Psoas muscle (tissue), 8 donors: ENCODE measurements around the gene ITGB8. TPM values are rescaled to one million over a fixed set of nuclear protein-coding genes. Genes with fewer than 3 reads are reported as not detected.
A peak's percentile ranks its signal among the peaks of the same experiment; 100 is the strongest.

ENCODE experiments used
- ATAC-seq, 4 donors: fragments of 200-7000 bp; cut with Tn5 transposase; one replicate each; pipeline ENCODE4 v1.9.1; 2020; ENCODE audit warnings: moderate library complexity in 3 of 4, mild to moderate bottlenecking in 2 of 4
- DNase-seq, 2 donors: peaks; one replicate each; pipeline ENCODE4 v3.0.0-alpha.2; 2020
- H3K27ac ChIP-seq: fragments of 200-600 bp; one replicate; pipeline ENCODE4 v1.8.0; 2022
- H3K27me3 ChIP-seq, 3 donors: fragments of 200-600 bp in 1 of 3; one replicate each; pipeline versions ENCODE4 v1.6.1 to v1.8.0; 2013 to 2022; ENCODE audit warnings: low read length in 2 of 3, mild to moderate bottlenecking in 2 of 3, moderate library complexity in 1 of 3; ENCODE audit not compliant: insufficient read depth in 3 of 3
- H3K36me3 ChIP-seq, 2 donors: fragments of 200-600 bp in 1 of 2; one replicate each; pipeline versions ENCODE4 v1.6.1 to v1.8.0; 2013 to 2022; ENCODE audit warnings: low read depth in 1 of 2, mild to moderate bottlenecking in 1 of 2, moderate library complexity in 1 of 2; ENCODE audit not compliant: insufficient read depth in 1 of 2
- H3K4me1 ChIP-seq: fragments of 200-600 bp; one replicate; pipeline ENCODE4 v1.8.0; 2022
- H3K4me3 ChIP-seq: fragments of 200-600 bp; one replicate; pipeline ENCODE4 v1.8.0; 2022; ENCODE audit warnings: mild to moderate bottlenecking
- H3K9me3 ChIP-seq: fragments of 200-600 bp; one replicate; pipeline ENCODE4 v1.8.0; 2022
- CTCF ChIP-seq: fragments of 200-600 bp; IDR thresholded peaks from one replicate; pipeline ENCODE4 v1.8.0; 2022; ENCODE audit warnings: antibody characterized with exemption
- WGBS, 3 donors: extraction: QIAGEN DNeasy Blood & Tissue Kit; methylation state at CpG; one replicate each; pipeline versions ENCODE4 v1.1.6 to v1.1.7; 2013; 5-methylcytosine and 5-hydroxymethylcytosine counted together
- intact Hi-C, 2 donors: fragments of 100-400 bp; cut with DNase I; formaldehyde crosslinking; loops; one replicate each; pipeline versions ENCODE4 v1.11.0 to v1.14.2; 2022
- long read RNA-seq, 2 donors: library from polyadenylated mRNA; unstranded; transcript quantifications; one replicate each; pipeline ENCODE4 v2.0.0, GENCODE V29; 2021
- polyA plus RNA-seq, 3 donors: library from polyadenylated mRNA; stranded (reverse); fragments of 200-250 nt; gene quantifications; one replicate each; pipeline ENCODE4 v1.2.3, GENCODE V29; 2013
- total RNA-seq, 4 donors: library from RNA; stranded (reverse); fragmentation: NEBNext Ultra II Directional in 2 of 4; extraction: Animal tissue kit (Norgen Biotek cat#: 25700) in 2 of 4; gene quantifications; one replicate each; pipeline versions ENCODE4 v1.2.1 to v1.2.4, GENCODE V29; 2021 to 2023
- donor health status: healthy with polysubstance abuse.
- donor health status: DM: no; HTN: no; CAD: no; lungs with moderate emphysema.
- donor health status: Bipolar disorder and iron deficiency.
- donor health status: healthy.
- donor health status: DM: yes; HTN: yes; CAD: no.
- donor health status: DM: no; HTN: no; CAD: no.
- donor health status: DM: no; HTN: no; CAD: no.
- donor health status: DM: yes; HTN: yes; CAD: no.

The ITGB8 gene
- under 1 TPM; 0.08 to 0.60 (median 0.16) TPM for total RNA-seq
- polyA plus RNA-seq = under 1 TPM; 0.04 to 0.14 (median 0.04) TPM
- long read RNA-seq, donor 1 = 0 reads
- long read RNA-seq, donor 2 = 0 reads

- H3K9me3 ChIP-seq = no peaks in the 10 kb centered on the region
- DNase-seq (peak; percentile 66 to 77), ATAC-seq (peak; percentile 72 to 89 (median 86))
- 0% methylated on average over 47 to 50 of the region's 50 CpGs for WGBS, 3 donors
- intact Hi-C loops = no loop called here
- H3K27ac ChIP-seq = peak within 1 kb of the TSS; percentile 18
- H3K4me1 ChIP-seq = peaks cover 7% of the 10 kb centered on the region
- H3K36me3 ChIP-seq = no peaks in the 10 kb centered on the region
- H3K4me3 ChIP-seq = peak within 1 kb of the TSS; percentile 70
- peaks cover 0 to 35% (median 0%) of the 10 kb centered on the region in 3 donors for H3K27me3 ChIP-seq
- TF ChIP-seq CTCF = no peak
Observed at GRCh38 chr7:20330239-20330927, at the start of gene ITGB8. Gene ITGB8 (plus strand): TSS chr7:20330900. CDS start chr7:20331807, 907 bp downstream.

DNA sequence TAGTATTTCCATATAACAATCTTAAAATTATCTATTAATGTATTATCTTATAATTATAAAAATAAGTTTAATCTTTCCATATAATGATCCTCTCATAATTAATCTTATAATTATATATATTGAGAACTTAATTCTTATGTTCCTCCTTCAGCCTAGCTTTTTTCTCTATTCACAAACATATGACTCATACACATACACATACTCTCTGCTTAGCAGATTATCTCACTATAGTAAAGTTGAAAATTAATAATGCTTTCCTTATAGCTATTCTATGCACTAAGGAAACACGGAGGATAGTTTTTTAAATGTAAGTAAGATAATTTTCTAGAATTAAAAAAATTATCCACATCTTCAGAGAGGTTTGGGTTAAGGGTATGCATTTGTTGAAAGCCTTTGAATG, 47.7 kb upstream of the ITGB8 start:
- H3K9me3 ChIP-seq = no peaks in the 10 kb centered on the region
- ATAC-seq (no peak), DNase-seq (no peak)
- H3K27me3 ChIP-seq = no peaks in the 10 kb centered on the region
- H3K4me3 ChIP-seq = no peak overlapping the region
- WGBS, 3 donors = 80 to 85% (median 83%) methylated on average over 1 of the region's 1 CpG
- no peak overlapping the region for H3K27ac ChIP-seq
- H3K36me3 ChIP-seq = no peaks in the 10 kb centered on the region
- H3K4me1 ChIP-seq = no peaks in the 10 kb centered on the region
- intact Hi-C loops = no loop called here
- no peak for TF ChIP-seq CTCF

DNA sequence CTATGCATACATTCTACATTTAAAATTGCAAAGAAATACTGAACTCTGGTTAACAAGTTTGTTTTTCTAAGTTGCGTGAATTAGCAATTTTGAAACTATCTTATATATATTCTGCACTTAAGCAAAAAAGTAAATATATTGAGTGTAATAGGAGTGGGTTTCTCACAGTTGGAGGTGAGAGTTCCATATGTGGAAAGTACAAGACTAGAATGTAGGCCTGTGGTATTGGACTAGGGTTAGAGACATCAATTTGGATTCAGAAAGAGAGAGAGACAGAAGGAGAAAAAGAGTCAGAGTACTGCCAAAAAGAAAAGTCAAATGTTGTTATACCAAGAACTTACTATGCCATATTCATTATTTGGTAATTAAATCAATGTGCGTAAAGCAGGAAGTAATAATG, 47.3 kb upstream of the ITGB8 start:
- no peaks in the 10 kb centered on the region for H3K27me3 ChIP-seq
- no peak overlapping the region for H3K27ac ChIP-seq
- H3K36me3 ChIP-seq = no peaks in the 10 kb centered on the region
- no peak overlapping the region for H3K4me3 ChIP-seq
- TF ChIP-seq CTCF = no peak
- intact Hi-C loops = no loop called here
- 93 to 95% (median 94%) methylated on average over 2 of the region's 2 CpGs for WGBS, 3 donors
- no peaks in the 10 kb centered on the region for H3K4me1 ChIP-seq
- DNase-seq = no peak
- no peaks in the 10 kb centered on the region for H3K9me3 ChIP-seq
- no peak for ATAC-seq

- TF ChIP-seq CTCF = no peak
- no peak for ATAC-seq
- no peaks in the 10 kb centered on the region for H3K4me1 ChIP-seq
- 77 to 78% (median 78%) methylated on average over 3 of the region's 3 CpGs for WGBS, 3 donors
- DNase-seq = no peak
- intact Hi-C loops = no loop called here
- H3K9me3 ChIP-seq = no peaks in the 10 kb centered on the region
- no peak overlapping the region for H3K27ac ChIP-seq
- no peak overlapping the region for H3K4me3 ChIP-seq
- no peaks in the 10 kb centered on the region for H3K27me3 ChIP-seq
- no peaks in the 10 kb centered on the region for H3K36me3 ChIP-seq
Observed at GRCh38 chr7:20284003-20284770, 46.5 kb upstream of the ITGB8 start.
